AG04450 (cell line): ENCODE data around the gene TTC7B. TPM values are rescaled to one million over a fixed set of nuclear protein-coding genes. Genes with fewer than 3 reads are reported as not detected.

Experiments used
- CTCF ChIA-PET: fragments of 300-600, 350-600 bp; formaldehyde crosslinking; extraction: SDS; loops from one replicate; lab custom pipeline; 2022; ENCODE audit warnings: antibody characterized with exemption, inconsistent platforms; lab: Charles Lee
- POLR2A ChIA-PET: fragments of 350-600 bp; formaldehyde crosslinking; extraction: SDS; loops from one replicate; lab custom pipeline; 2021; ENCODE audit warnings: antibody characterized with exemption, inconsistent platforms; lab: Yijun Ruan, JAX
- DNase-seq: peaks from one replicate; pipeline ENCODE4 v3.0.0-alpha.2; 2011; ENCODE audit warnings: low read depth, low spot score
- H3K27ac ChIP-seq: one replicate; pipeline ENCODE4 v1.5.1; 2012; ENCODE audit warnings: low read depth, low read length, control low read depth
- H3K27me3 ChIP-seq: one replicate; pipeline ENCODE4 v1.6.0; 2012; ENCODE audit warnings: low read length; ENCODE audit not compliant: control insufficient read depth, insufficient read depth
- H3K4me3 ChIP-seq: 2 replicates; pipeline ENCODE4 v1.5.1; 2011; ENCODE audit warnings: mild to moderate bottlenecking, low read depth, low read length, control low read depth
- H3K9me3 ChIP-seq: 2 replicates; pipeline ENCODE4 v1.5.1; 2012; ENCODE audit warnings: low read length; ENCODE audit not compliant: control insufficient read depth, insufficient read depth
- polyA plus RNA-seq: library from polyadenylated mRNA; depleted of rRNA; stranded (reverse); fragments of >200 nt; gene quantifications from 2 replicates; pipeline ENCODE4 v1.2.3, GENCODE V29; 2011
- TF ChIP-seq, protein P1 (sequence below): IDR thresholded peaks from 2 replicates; pipeline ENCODE4 v1.5.1; 2011; ENCODE audit warnings: low read depth, low read length, control low read depth, inconsistent platforms

The TTC7B gene
- polyA plus RNA-seq, 1 experiment, result 36.0 TPM

DNA sequence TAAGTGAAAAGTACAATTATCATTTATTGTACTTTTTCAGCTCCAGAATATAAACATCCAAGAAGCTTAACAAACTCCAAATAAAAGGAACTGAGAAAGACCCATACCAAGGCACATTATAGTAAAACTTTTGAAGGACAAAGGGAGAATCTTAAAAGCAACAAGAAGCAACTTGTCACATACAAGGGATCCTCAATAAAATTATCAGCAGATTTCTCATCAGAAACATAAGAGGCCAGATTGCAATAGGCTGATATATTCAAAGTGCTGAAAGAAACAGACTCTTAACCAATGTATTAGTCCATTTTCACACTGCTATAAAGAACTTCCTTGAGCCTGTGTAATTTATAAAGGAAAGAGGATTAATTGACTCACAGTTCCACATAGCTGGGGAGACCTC lies 48.3 kb downstream of the TTC7B start:
- no peaks in the 10 kb centered on the region; the same call in 1 of the 2 replicates for H3K9me3 ChIP-seq
- CTCF ChIA-PET, result interaction anchor here (1.2 to 7.2 kb wide), 3 partner anchors 8 to 368 kb away, joined by 3 to 59 read pairs (median 4); no protein-coding TSS in a partner anchor
- POLR2A ChIA-PET, result no interaction called here
- H3K4me3 ChIP-seq, result no peak overlapping the region
- no peak for DNase-seq
- H3K27me3 ChIP-seq, result no peaks in the 10 kb centered on the region
- TF ChIP-seq, protein P1, sequence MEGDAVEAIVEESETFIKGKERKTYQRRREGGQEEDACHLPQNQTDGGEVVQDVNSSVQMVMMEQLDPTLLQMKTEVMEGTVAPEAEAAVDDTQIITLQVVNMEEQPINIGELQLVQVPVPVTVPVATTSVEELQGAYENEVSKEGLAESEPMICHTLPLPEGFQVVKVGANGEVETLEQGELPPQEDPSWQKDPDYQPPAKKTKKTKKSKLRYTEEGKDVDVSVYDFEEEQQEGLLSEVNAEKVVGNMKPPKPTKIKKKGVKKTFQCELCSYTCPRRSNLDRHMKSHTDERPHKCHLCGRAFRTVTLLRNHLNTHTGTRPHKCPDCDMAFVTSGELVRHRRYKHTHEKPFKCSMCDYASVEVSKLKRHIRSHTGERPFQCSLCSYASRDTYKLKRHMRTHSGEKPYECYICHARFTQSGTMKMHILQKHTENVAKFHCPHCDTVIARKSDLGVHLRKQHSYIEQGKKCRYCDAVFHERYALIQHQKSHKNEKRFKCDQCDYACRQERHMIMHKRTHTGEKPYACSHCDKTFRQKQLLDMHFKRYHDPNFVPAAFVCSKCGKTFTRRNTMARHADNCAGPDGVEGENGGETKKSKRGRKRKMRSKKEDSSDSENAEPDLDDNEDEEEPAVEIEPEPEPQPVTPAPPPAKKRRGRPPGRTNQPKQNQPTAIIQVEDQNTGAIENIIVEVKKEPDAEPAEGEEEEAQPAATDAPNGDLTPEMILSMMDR, result no peak
- H3K27ac ChIP-seq, result no peak overlapping the region

DNA sequence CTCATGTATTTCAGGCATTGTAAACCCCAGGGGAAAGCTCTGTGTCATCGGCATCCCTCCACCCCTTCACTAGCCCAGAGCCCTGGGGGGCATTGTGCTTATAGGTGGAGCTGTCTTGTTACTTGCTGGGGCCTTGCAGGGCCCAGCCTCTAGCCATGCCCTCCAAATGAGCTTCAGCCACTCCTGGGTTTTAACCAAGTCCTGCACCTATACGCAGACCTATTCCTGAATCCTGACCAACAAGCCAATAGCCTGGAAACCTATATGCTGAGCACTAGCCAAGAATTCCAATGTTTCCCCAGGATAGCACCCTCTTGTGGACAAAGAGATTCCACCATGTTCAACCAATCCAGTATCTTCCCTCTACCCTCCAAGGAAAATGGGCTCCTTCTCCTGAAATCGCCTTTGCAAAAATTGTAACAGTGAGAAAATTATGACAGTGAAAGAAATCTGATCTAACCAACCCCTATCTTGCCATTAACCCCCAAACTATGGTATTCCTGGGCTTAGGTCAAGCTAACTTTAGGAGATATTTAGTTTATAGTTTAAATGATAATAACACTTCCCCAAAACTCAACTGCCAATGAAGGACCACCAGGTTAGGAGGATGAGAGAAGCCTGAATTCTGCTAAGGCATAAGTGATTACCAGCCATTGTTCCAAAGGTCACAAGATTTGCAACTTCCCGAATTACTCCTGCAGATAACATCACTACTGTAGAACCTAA lies 55.5 kb downstream of the TTC7B start:
- Histone ChIP-seq H3K27ac (no peak overlapping the region), H3K9me3 (no peaks in the 10 kb centered on the region), H3K27me3 (no peaks in the 10 kb centered on the region), H3K4me3 (no peak overlapping the region)
- no peak for DNase-seq
- TF ChIP-seq, protein P1, result peak; percentile 60
- ChIA-PET CTCF (interaction anchor here (0.6 to 5.5 kb wide), 15 partner anchors 9 to 471 kb away, joined by 3 to 104 read pairs (median 16); partner anchors contain the start of genes NRDE2 and TTC7B), POLR2A (no interaction called here)

DNA sequence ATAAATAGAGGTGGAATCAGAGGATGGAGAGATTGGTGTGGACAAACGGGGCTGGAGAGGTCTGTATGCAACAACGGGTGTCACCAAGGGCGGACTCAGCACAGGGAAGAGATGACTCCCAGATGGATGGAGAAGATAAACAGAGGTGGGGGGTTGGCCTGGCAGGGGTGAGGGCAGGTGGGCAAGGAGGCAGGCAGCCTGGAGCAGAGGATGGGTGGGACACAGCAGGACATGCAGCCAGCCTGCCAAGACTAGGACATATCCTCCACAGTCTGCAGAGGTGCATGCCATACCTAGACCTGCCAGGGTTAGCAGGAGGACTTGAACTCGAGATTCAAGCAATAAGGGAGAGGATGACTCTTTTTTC lies 56.2 kb downstream of the TTC7B start:
- TF ChIP-seq, protein P1, result no peak
- ChIA-PET CTCF (interaction anchor here (0.6 to 5.5 kb wide), 20 partner anchors 10 to 470 kb away, joined by 3 to 104 read pairs (median 10); partner anchors contain the start of genes NRDE2 and TTC7B), POLR2A (no interaction called here)
- no peaks in the 10 kb centered on the region for H3K27me3 ChIP-seq
- DNase-seq, result no peak
- H3K9me3 ChIP-seq, result no peaks in the 10 kb centered on the region
- no peak overlapping the region for H3K4me3 ChIP-seq
- no peak overlapping the region for H3K27ac ChIP-seq

DNA sequence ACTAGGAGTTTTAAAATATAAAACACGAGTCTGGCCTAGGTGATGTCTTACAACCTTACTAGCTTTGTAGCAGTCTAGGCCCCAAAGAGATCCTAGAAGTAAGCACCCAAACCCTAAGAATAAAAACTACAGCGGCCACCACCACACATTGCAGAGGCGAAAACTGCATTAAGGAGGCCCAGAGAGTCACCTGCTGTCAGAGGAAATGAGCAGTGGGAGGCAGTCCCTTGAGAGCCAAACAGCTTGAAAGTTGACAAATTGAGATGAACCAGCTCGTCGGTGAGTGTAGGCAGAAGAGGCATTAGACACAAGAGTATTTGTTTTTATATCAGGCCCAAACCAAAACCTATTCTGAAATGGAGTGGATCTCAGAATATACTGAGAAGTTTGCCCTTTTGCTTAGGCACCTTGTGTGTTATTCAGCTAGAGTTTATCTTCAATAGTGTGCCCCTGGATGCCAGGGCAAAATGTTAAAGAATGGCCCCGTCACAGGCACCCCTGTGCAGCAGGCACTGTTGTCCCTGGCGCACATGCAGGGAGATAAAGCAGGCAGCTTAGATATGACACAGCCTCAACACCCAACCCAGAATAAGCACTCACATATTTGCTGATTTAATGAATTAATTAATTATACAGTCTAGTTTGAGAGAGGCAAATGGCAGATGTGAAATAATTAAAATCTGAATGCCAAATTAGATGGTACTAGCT lies 56.7 kb downstream of the TTC7B start:
- TF ChIP-seq, protein P1, result no peak
- no peaks in the 10 kb centered on the region for H3K9me3 ChIP-seq
- ChIA-PET CTCF (interaction anchor here (0.6 to 5.5 kb wide), 26 partner anchors 10 to 473 kb away, joined by 3 to 104 read pairs (median 8); partner anchors contain the start of gene NRDE2), POLR2A (no interaction called here)
- H3K27me3 ChIP-seq, result no peaks in the 10 kb centered on the region
- no peak overlapping the region for H3K27ac ChIP-seq
- no peak for DNase-seq
- H3K4me3 ChIP-seq, result no peak overlapping the region
